Panc1 (cell line): ENCODE data around the gene FKBP1A. TPM values are rescaled to one million over a fixed set of nuclear protein-coding genes. Genes with fewer than 3 reads are reported as not detected.

Source experiments
- ATAC-seq: fragments of 200-7000 bp; cut with Tn5 transposase; 2 replicates; pipeline ENCODE4 v1.9.1; 2020; ENCODE audit warnings: mild to moderate bottlenecking, moderate library complexity
- BruUV-seq: library from RNA; stranded (reverse); fragments of 400-500 nt; replicated peaks from 2 replicates; lab custom pipeline; 2021; lab: Mats Ljungman, UMichigan
- CTCF ChIA-PET: fragments of 300-600 bp; sonication (Branson Sonifier 250); formaldehyde crosslinking; loops from one replicate; lab custom pipeline; 2022; ENCODE audit warnings: antibody characterized with exemption; lab: Charles Lee
- POLR2A ChIA-PET: fragments of 300-600 bp; sonication (Branson Sonifier 250); formaldehyde crosslinking; loops from one replicate; lab custom pipeline; 2022; ENCODE audit warnings: antibody characterized with exemption; lab: Charles Lee
- DNase-seq: peaks from one replicate; pipeline ENCODE4 v3.0.0-alpha.2; 2010; ENCODE audit warnings: low read depth, low spot score
- H3K27ac ChIP-seq: 2 replicates; pipeline ENCODE4 v1.5.1; 2011; ENCODE audit warnings: mild to moderate bottlenecking, low read length, inconsistent platforms
- H3K27me3 ChIP-seq: fragments of 200-500 bp; sonication (Bioruptor generic); 2 replicates; pipeline ENCODE4 v1.6.0; 2014; ENCODE audit warnings: low read length, inconsistent platforms; ENCODE audit not compliant: control insufficient read depth, insufficient read depth
- H3K36me3 ChIP-seq: fragments of 200-500 bp; sonication (Bioruptor generic); 2 replicates; pipeline ENCODE4 v1.5.1; 2014; ENCODE audit warnings: inconsistent platforms, mild to moderate bottlenecking, low read length, moderate library complexity; ENCODE audit not compliant: control insufficient read depth, insufficient read depth
- H3K4me1 ChIP-seq: 2 replicates; pipeline ENCODE4 v1.5.1; 2011; ENCODE audit warnings: inconsistent platforms, mild to moderate bottlenecking, low read length, moderate library complexity; ENCODE audit not compliant: control insufficient read depth, insufficient read depth
- H3K4me3 ChIP-seq, 2 experiments: 2 replicates each; pipeline ENCODE4 v1.5.1; 2011 to 2012; ENCODE audit warnings: low read depth in 2 of 2, low read length in 2 of 2, mild to moderate bottlenecking in 2 of 2, inconsistent platforms in 1 of 2, moderate library complexity in 1 of 2
- H3K9me3 ChIP-seq: fragments of 200-500 bp; sonication (Bioruptor generic); 2 replicates; pipeline ENCODE4 v1.5.1; 2014; ENCODE audit warnings: low read depth, mild to moderate bottlenecking, inconsistent platforms, low read length, moderate library complexity; ENCODE audit not compliant: control insufficient read depth, insufficient read depth
- POLR2AphosphoS5 ChIP-seq: IDR thresholded peaks from 2 replicates; pipeline ENCODE4 v1.6.1; 2012; ENCODE audit warnings: mild to moderate bottlenecking, low read depth, low read length, moderate library complexity
- SIN3A ChIP-seq: IDR thresholded peaks from 2 replicates; pipeline ENCODE4 v1.6.1; 2012; ENCODE audit warnings: low read depth, mild to moderate bottlenecking, low read length, moderate library complexity, borderline replicate concordance; ENCODE audit not compliant: insufficient read depth
- TCF7L2 ChIP-seq: IDR thresholded peaks from 2 replicates; pipeline ENCODE4 v1.6.1; 2011; ENCODE audit warnings: mild to moderate bottlenecking, low read depth, low read length, inconsistent platforms
- in situ Hi-C: cut with HindIII; loops from 2 replicates; pipeline ENCODE4 v1.10.0; 2016; ENCODE audit warnings: low sequenced_read_pairs, low pct_unique_long_range_greater_than_20kb
- intact Hi-C: fragments of 100-400 bp; cut with micrococcal nuclease; formaldehyde crosslinking; loops from one replicate; pipeline ENCODE4 v1.10.0; 2022; ENCODE audit not compliant: unreplicated experiment
- total RNA-seq: library from RNA; stranded (reverse); gene quantifications from one replicate; pipeline ENCODE4 v1.2.1, GENCODE V29; 2021; ENCODE audit not compliant: unreplicated experiment
- TF ChIP-seq, protein P1 (sequence below), 2 experiments: IDR thresholded peaks; 2 replicates each; pipeline ENCODE4 v1.6.1; 2011 to 2012; ENCODE audit warnings: low read depth in 2 of 2, control low read depth in 1 of 2, low read length in 1 of 2, mild to moderate bottlenecking in 1 of 2, moderate library complexity in 1 of 2; ENCODE audit not compliant: insufficient read depth in 1 of 2
- TF ChIP-seq, protein P2 (sequence below): fragments of 450-650 bp; IDR thresholded peaks from 2 replicates; pipeline ENCODE4 v1.5.1; 2017; ENCODE audit warnings: mild to moderate bottlenecking

Gene FKBP1A
- total RNA-seq, 1 experiment from 2014 or later = 695 TPM

DNA sequence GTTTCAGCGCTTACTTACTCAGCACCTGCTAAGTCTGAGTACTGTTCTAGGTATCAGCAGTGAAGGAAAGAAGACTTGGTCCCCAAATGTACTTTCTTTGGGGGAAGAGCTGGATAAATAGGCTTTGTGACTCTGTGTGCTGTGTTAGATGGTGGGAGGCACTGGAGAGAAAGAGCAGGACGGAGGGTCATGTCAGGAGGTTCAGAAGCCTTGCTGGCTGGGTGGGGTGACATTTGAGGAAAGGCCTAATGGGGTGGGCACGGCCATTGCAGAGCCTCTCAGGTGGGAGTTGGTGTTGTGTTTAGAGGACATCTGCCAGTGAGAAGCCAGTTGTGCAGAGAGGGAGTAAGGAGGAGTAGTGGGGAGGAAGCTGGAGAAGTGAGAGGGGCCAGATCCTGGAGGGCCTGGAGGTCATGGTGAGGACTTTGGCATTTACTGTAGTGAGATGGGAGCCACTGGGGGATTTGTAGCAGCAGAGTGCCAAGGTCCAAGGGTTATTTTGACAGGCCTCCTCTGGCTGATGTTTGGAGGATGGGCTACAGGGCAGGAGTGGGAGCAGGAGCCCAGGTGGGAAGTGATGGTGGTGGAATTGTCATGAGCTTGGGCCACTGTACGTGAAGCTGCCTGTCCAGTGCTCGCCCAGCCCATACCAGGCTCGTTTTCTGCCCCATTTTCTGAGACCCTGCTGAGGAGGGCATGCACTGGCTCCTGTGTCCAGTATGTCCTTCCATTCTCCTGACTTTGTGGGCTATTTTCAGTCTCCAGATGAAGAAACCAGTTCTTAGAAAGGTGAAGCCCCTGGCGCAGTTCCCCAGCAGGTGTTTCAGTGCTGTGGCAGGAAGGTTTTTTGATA, 64.8 kb downstream of the FKBP1A start:
- POLR2A ChIA-PET = no interaction called here
- H3K27me3 ChIP-seq = no peaks in the 10 kb centered on the region
- peak overlapping the region; percentile 41 for H3K27ac ChIP-seq
- no peak for DNase-seq
- ATAC-seq = no peak
- BruUV-seq = no TSS peak
- in situ Hi-C loops = no loop called here
- no peak for TF ChIP-seq TCF7L2
- no peak for TF ChIP-seq SIN3A
- TF ChIP-seq, protein P1, sequence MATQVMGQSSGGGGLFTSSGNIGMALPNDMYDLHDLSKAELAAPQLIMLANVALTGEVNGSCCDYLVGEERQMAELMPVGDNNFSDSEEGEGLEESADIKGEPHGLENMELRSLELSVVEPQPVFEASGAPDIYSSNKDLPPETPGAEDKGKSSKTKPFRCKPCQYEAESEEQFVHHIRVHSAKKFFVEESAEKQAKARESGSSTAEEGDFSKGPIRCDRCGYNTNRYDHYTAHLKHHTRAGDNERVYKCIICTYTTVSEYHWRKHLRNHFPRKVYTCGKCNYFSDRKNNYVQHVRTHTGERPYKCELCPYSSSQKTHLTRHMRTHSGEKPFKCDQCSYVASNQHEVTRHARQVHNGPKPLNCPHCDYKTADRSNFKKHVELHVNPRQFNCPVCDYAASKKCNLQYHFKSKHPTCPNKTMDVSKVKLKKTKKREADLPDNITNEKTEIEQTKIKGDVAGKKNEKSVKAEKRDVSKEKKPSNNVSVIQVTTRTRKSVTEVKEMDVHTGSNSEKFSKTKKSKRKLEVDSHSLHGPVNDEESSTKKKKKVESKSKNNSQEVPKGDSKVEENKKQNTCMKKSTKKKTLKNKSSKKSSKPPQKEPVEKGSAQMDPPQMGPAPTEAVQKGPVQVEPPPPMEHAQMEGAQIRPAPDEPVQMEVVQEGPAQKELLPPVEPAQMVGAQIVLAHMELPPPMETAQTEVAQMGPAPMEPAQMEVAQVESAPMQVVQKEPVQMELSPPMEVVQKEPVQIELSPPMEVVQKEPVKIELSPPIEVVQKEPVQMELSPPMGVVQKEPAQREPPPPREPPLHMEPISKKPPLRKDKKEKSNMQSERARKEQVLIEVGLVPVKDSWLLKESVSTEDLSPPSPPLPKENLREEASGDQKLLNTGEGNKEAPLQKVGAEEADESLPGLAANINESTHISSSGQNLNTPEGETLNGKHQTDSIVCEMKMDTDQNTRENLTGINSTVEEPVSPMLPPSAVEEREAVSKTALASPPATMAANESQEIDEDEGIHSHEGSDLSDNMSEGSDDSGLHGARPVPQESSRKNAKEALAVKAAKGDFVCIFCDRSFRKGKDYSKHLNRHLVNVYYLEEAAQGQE (IDR thresholded peaks at IDR 0.05; ENCODE audit: insufficient read depth in 1 of 2, low read depth in 2 of 2, low read length in 1 of 2) = no peak
- TF ChIP-seq, protein P2, sequence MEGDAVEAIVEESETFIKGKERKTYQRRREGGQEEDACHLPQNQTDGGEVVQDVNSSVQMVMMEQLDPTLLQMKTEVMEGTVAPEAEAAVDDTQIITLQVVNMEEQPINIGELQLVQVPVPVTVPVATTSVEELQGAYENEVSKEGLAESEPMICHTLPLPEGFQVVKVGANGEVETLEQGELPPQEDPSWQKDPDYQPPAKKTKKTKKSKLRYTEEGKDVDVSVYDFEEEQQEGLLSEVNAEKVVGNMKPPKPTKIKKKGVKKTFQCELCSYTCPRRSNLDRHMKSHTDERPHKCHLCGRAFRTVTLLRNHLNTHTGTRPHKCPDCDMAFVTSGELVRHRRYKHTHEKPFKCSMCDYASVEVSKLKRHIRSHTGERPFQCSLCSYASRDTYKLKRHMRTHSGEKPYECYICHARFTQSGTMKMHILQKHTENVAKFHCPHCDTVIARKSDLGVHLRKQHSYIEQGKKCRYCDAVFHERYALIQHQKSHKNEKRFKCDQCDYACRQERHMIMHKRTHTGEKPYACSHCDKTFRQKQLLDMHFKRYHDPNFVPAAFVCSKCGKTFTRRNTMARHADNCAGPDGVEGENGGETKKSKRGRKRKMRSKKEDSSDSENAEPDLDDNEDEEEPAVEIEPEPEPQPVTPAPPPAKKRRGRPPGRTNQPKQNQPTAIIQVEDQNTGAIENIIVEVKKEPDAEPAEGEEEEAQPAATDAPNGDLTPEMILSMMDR = no peak
- no peak; the same call in 1 of the 2 replicates for TF ChIP-seq POLR2AphosphoS5
- intact Hi-C loops = loop anchor here (5.0 kb wide), 1 partner anchor 139 kb away; the partner anchor contains the start of gene NSFL1C
- H3K4me3 ChIP-seq = no peak overlapping the region
- no peaks in the 10 kb centered on the region for H3K9me3 ChIP-seq
- CTCF ChIA-PET = no interaction called here
- peaks cover 41% of the 10 kb centered on the region for H3K4me1 ChIP-seq
- H3K36me3 ChIP-seq = no peaks in the 10 kb centered on the region

DNA sequence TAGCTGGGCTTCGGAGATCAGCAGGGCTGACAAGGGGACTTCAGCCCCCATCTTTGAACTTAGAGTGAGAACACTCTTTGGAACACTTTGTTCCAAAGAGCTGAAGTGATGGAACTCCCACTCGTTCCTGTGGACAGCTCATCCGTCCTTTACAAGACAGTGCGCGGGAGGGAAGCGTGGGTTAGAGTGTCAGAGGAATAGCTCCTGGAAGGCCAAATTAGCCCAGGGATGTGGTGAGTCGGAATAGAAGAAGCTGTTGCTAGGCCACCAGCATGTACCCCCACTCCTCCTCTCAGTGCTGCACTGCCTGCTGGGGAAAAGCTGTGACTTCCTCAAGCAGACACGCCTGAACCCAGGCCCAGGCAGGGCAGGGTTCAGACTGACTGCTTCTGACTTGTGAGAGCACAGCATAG, 65.6 kb downstream of the FKBP1A start:
- H3K4me3 ChIP-seq = no peak overlapping the region
- TF ChIP-seq, protein P1 (IDR thresholded peaks at IDR 0.05; ENCODE audit: insufficient read depth in 1 of 2, low read depth in 2 of 2, low read length in 1 of 2) = no peak
- TF ChIP-seq TCF7L2 = no peak
- TF ChIP-seq POLR2AphosphoS5 = no peak
- TF ChIP-seq, protein P2 = no peak
- TF ChIP-seq SIN3A = no peak
- H3K27me3 ChIP-seq = no peaks in the 10 kb centered on the region
- H3K27ac ChIP-seq = peak overlapping the region; percentile 96
- no peaks in the 10 kb centered on the region for H3K9me3 ChIP-seq
- peaks cover 41% of the 10 kb centered on the region for H3K4me1 ChIP-seq
- ChIA-PET CTCF (no interaction called here), POLR2A (interaction anchor here (1.5 kb wide), 1 partner anchor 9 kb away, joined by 5 read pairs; no protein-coding TSS in a partner anchor)
- ATAC-seq (no peak), DNase-seq (no peak)
- BruUV-seq = no TSS peak
- in situ Hi-C loops (no loop called here), intact Hi-C loops (loop anchor here (5.0 kb wide), 1 partner anchor 140 kb away; the partner anchor contains the start of gene NSFL1C)
- H3K36me3 ChIP-seq = no peaks in the 10 kb centered on the region
